Measurements from ENCODE around the gene SRA1. TPM values are rescaled to one million over a fixed set of nuclear protein-coding genes. Genes with fewer than 3 reads are reported as not detected.

SRA1 gene
- total and polyA plus RNA-seq, 9 of the 15 experiments (the other 6 are each of a cell fraction or from before 2014, with no cell fraction given): 24.1 to 47.4 (median 41.3) TPM

DNA sequence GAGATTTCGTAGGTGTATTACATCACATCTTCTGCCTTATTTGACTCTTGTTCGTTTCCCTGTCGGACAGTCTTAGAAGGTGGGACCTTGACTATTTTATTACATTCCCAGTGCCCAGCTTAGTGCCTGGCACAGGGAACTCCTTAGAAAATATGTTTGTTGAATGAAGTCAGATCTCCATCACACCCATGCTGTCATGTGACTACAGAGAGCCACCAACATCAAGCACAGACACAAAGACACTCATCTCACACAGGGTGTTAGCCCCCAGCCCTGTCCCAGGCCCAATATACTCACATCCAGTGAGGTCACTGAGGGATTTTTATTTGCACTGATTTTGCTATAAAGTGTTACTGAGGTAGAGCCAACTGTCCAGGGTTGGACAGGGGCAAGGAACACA, 692 bp upstream of the SRA1 start:
- Histone ChIP-seq H3K4me3 (peak overlapping the region; percentile 77), H2AFZ (ENCODE audit: low read depth, low read length) (peak overlapping the region; percentile 77), H3K79me2 (ENCODE audit: control insufficient read depth, insufficient read depth, low read length) (peaks cover 44% of the 10 kb centered on the region), H3K27ac (ENCODE audit: extremely low read depth, low read depth, low read length) (peak overlapping the region; percentile 86), H3K4me1 (replicated peaks in 1 of 2; ENCODE audit: control insufficient read depth in 2 of 2, insufficient read depth in 2 of 2, low read length in 2 of 2) (peaks cover 23 to 27% of the 10 kb centered on the region in 2 experiments), H3K27me3 (ENCODE audit: control insufficient read depth in 2 of 2, insufficient read depth in 2 of 2, low read length in 2 of 2) (no peaks in the 10 kb centered on the region), H4K20me1 (replicated peaks; ENCODE audit: control insufficient read depth, insufficient read depth, low read length) (0 out of 2 replicates have a peak, but pooled peaks cover 5% of the 10 kb centered on the region), H3K9ac (ENCODE audit: insufficient read depth in 1 of 2, low read depth in 2 of 2, low read length in 2 of 2) (peak overlapping the region; percentile 87 to 97; a peak in 3 of 4 replicates), H3K4me2 (ENCODE audit: insufficient read depth, low read length) (peak overlapping the region; percentile 91), H3K36me3 (ENCODE audit: control insufficient read depth, insufficient read depth, low read length) (peaks cover 30% of the 10 kb centered on the region; the same call in 2 of the 3 replicates), H3K9me3 (replicated peaks; ENCODE audit: control insufficient read depth, insufficient read depth, low read depth, low read length) (no peaks in the 10 kb centered on the region), H3K9me1 (ENCODE audit: control insufficient read depth, insufficient read depth, low read length) (no peaks in the 10 kb centered on the region)
- DNase-seq (ENCODE audit: extremely low read depth in 1 of 4, low spot score in 3 of 4): no peak
- WGBS (ENCODE audit: insufficient coverage, low coverage, missing lambda C conversion rate): 63% methylated on average over 3 of the region's 3 CpGs
- ATAC-seq: no peak
- no peak for FAIRE-seq
- POLR2A ChIA-PET: interaction anchor here (0.6 to 4.2 kb wide), 7 partner anchors 10 to 157 kb away, joined by 3 to 56 read pairs (median 6); partner anchors contain the start of genes ANKHD1, EIF4EBP3, HARS1 and HARS2
- intact Hi-C loops (cut with micrococcal nuclease): loop anchor here (2.0 to 10.0 kb wide), 5 partner anchors 81 to 383 kb away; partner anchors contain the start of genes ANKHD1, CYSTM1 and TMCO6
- CTCF ChIA-PET (ENCODE audit: low intra/inter-chr PET ratio): no interaction called here
- TF ChIP-seq, protein P1, sequence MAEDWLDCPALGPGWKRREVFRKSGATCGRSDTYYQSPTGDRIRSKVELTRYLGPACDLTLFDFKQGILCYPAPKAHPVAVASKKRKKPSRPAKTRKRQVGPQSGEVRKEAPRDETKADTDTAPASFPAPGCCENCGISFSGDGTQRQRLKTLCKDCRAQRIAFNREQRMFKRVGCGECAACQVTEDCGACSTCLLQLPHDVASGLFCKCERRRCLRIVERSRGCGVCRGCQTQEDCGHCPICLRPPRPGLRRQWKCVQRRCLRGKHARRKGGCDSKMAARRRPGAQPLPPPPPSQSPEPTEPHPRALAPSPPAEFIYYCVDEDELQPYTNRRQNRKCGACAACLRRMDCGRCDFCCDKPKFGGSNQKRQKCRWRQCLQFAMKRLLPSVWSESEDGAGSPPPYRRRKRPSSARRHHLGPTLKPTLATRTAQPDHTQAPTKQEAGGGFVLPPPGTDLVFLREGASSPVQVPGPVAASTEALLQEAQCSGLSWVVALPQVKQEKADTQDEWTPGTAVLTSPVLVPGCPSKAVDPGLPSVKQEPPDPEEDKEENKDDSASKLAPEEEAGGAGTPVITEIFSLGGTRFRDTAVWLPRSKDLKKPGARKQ (CRISPR knock-in tag; IDR thresholded peaks at IDR 0.05): 0 out of 2 replicates have a peak, but pooled peaks have one; percentile 39
- no peak for TF ChIP-seq ELF2 (CRISPR knock-in tag; IDR thresholded peaks at IDR 0.05)
- no peak for TF ChIP-seq SMAD1 (IDR thresholded peaks at IDR 0.05; ENCODE audit: low read depth, low read length, partially characterized antibody)
- TF ChIP-seq CEBPG (CRISPR knock-in tag; IDR thresholded peaks at IDR 0.05): no peak
- TF ChIP-seq CEBPG (tag; conservative IDR thresholded peaks at IDR 0.05 in 1 of 2, IDR thresholded peaks at IDR 0.05 in 1 of 2): 0 out of 4 replicates have a peak, but pooled peaks of 1 of the 2 experiments have one; percentile 10
- peak; percentile 78 for TF ChIP-seq TFE3 (CRISPR knock-in tag; IDR thresholded peaks at IDR 0.05)
- in situ Hi-C loops (cut with MboI): no loop called here
- no TSS peak for BruUV-seq (replicated peaks)
